Effector memory CD4-positive, alpha-beta T cell (primary cell): ENCODE measurements around the gene SLC25A1.

Source experiments
- DNase-seq, 3 donors: peaks; one replicate each; pipeline ENCODE4 v3.0.0-alpha.2; 2020
- H3K27ac ChIP-seq: 2 replicates; pipeline ENCODE4 v1.7.0; 2013; ENCODE audit warnings: mild to moderate bottlenecking, low read length, moderate library complexity; ENCODE audit not compliant: insufficient read depth, poor library complexity, severe bottlenecking
- H3K27me3 ChIP-seq: replicated peaks from 2 replicates; pipeline ENCODE4 v1.7.0; 2013; ENCODE audit warnings: mild to moderate bottlenecking, low read length; ENCODE audit not compliant: insufficient read depth, control insufficient read depth, poor library complexity, severe bottlenecking
- H3K36me3 ChIP-seq: 2 replicates; pipeline ENCODE4 v1.7.0; 2013; ENCODE audit warnings: mild to moderate bottlenecking, low read length, moderate library complexity; ENCODE audit not compliant: control insufficient read depth, insufficient read depth
- H3K4me1 ChIP-seq: 2 replicates; pipeline ENCODE4 v1.7.0; 2013; ENCODE audit warnings: low read length, mild to moderate bottlenecking; ENCODE audit not compliant: control insufficient read depth, insufficient read depth, poor library complexity, severe bottlenecking
- H3K4me3 ChIP-seq: 2 replicates; pipeline ENCODE4 v1.7.0; 2013; ENCODE audit warnings: low read length, low read depth, mild to moderate bottlenecking; ENCODE audit not compliant: insufficient read depth, poor library complexity, severe bottlenecking
- H3K9me3 ChIP-seq: 2 replicates; pipeline ENCODE4 v1.7.0; 2013; ENCODE audit warnings: mild to moderate bottlenecking, low read length, moderate library complexity; ENCODE audit not compliant: control insufficient read depth

Gene SLC25A1

GRCh38 chr22:19181786-19182471 is 3.4 kb upstream of the SLC25A1 start:
- H3K9me3 ChIP-seq = no peaks in the 10 kb centered on the region
- no peak for DNase-seq
- no peak overlapping the region for H3K4me3 ChIP-seq
- H3K4me1 ChIP-seq = peaks cover 16% of the 10 kb centered on the region
- no peak overlapping the region for H3K27ac ChIP-seq
- H3K27me3 ChIP-seq = no peaks in the 10 kb centered on the region
- H3K36me3 ChIP-seq = no peaks in the 10 kb centered on the region

DNA sequence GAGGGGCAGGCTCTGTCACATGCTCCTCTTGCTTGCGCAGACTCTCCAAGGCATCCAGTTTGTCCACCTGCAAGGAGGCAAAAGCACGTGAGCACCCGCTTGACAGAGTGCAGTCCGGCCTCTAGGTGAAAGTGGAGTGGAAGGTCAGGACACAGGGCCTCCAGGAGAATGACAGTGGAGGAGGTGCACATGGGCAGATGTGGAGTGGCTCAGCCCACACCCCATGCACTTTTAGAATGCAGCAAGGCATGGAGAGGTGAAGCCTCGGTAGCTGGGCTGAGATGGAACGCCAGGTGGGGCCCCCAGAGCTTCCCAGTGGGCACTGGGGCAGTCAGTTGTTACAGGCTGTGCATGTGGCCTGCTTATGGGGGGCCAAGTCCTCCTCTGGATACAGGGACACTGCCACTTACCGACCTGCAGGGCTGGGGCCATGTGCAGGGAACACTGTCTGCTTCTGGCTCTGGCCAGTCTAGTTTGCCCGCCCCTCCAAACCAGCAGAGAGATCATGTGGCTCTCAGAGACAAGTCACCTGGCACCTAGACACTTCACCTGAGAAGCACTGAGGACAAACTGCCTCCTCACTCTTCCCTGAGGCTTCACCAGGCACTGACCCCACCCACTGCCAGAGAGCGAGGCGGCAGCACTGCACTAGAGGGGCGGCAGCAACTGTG is 2.3 kb upstream of the SLC25A1 start:
- H3K4me3 ChIP-seq = no peak overlapping the region
- no peak overlapping the region for H3K27ac ChIP-seq
- no peaks in the 10 kb centered on the region for H3K27me3 ChIP-seq
- H3K4me1 ChIP-seq = peaks cover 16% of the 10 kb centered on the region
- H3K9me3 ChIP-seq = no peaks in the 10 kb centered on the region
- no peak for DNase-seq
- H3K36me3 ChIP-seq = no peaks in the 10 kb centered on the region

DNA sequence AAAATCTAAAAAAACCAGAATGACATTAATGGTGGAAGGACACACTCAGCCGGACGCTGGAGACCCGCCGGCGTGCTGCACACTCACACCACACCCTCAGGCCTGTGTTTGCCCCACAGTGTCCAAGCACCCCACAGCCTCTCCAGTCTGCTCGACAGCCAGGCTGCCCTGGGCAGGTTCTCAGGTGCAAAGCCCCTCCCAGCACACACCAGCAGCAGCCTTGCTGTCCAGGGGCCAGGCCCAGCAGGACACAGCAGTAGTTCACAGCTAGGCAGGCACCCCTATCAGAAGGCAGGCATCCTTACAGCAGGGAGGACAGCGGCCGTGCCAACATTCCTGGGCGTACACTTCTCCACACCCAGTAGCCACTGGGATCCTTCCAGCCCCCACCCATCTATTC is 1.7 kb upstream of the SLC25A1 start:
- Histone ChIP-seq H3K36me3 (no peaks in the 10 kb centered on the region), H3K9me3 (no peaks in the 10 kb centered on the region), H3K27ac (no peak overlapping the region), H3K4me3 (no peak overlapping the region), H3K27me3 (no peaks in the 10 kb centered on the region), H3K4me1 (peaks cover 16% of the 10 kb centered on the region)
- DNase-seq = no peak

DNA sequence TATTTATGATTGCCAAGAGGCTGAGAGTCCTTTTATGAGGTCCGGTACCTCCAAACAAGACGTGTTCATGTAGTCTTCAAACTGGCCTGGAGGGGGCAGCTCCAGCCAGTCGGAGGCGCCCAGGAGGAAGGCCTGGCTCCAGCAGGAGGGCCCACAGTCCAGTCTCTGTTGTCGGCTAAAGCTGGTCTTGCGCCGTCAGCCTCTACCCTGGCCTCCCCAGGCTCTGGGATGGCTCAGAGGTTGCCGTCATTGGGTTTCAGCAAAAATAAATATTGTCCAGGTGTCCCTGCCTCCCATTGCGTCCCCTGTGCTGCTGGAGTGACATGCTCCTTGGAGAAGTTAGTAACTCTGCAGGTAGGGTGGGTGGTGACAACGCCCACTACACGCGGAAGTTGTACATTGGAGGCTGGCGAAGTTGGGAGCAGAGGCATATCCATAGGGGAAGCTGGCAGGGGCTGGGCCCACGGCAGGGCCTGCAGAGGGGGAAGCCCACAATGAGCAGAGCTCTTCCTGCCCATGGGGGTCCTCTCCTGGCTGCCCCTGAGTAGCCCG is 1.0 kb upstream of the SLC25A1 start:
- Histone ChIP-seq H3K4me1 (peaks cover 16% of the 10 kb centered on the region), H3K27me3 (no peaks in the 10 kb centered on the region), H3K27ac (no peak overlapping the region), H3K36me3 (no peaks in the 10 kb centered on the region), H3K9me3 (no peaks in the 10 kb centered on the region), H3K4me3 (peak overlapping the region; percentile 63)
- peak in 1 of 3 donors; percentile 27 for DNase-seq

DNA sequence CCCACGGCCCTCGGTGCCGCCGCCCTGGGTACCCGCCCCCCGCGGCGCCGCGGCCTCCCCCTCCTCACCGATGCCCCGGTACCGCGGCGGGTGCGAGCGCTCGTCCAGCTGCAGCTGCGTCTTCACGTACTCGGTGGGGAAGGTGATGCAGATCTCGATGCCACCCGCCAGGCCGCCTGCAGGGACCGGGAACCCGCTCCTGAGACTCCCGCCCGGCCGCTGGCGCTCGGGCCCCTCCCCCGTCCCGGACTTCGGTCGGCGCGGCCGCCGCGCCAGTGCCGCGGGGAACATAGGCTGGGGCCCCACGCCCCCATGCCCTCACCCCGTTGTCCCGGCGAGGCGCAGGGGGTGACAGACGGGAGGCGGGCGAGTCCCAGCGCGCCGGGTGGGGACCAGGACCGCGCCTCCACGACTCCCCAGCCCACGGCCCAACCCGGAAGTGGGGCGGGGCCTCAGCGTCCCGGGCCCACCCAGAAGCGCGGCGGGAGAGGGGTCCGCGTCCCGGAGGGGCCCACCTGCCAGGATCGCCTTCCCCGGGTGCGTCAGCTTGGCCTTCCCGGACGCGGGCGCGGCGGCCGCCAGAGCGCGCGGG is 375 bp downstream of the SLC25A1 start:
- Histone ChIP-seq H3K4me1 (peaks cover 16% of the 10 kb centered on the region), H3K27me3 (no peaks in the 10 kb centered on the region), H3K36me3 (no peaks in the 10 kb centered on the region), H3K27ac (peak overlapping the region; percentile 39), H3K4me3 (peak overlapping the region; percentile 66), H3K9me3 (no peaks in the 10 kb centered on the region)
- DNase-seq = peak; percentile 48 to 53 (median 49)

GRCh38 chr22:19177164-19178064 is 1.1 kb downstream of the SLC25A1 start:
- H3K27me3 ChIP-seq = no peaks in the 10 kb centered on the region
- DNase-seq = no peak
- peak overlapping the region; percentile 39 for H3K27ac ChIP-seq
- no peaks in the 10 kb centered on the region for H3K36me3 ChIP-seq
- H3K4me3 ChIP-seq = peak overlapping the region; percentile 66
- no peaks in the 10 kb centered on the region for H3K9me3 ChIP-seq
- H3K4me1 ChIP-seq = peaks cover 21% of the 10 kb centered on the region

- no peaks in the 10 kb centered on the region for H3K36me3 ChIP-seq
- H3K27ac ChIP-seq = no peak overlapping the region
- no peaks in the 10 kb centered on the region for H3K27me3 ChIP-seq
- peaks cover 23% of the 10 kb centered on the region for H3K4me1 ChIP-seq
- no peaks in the 10 kb centered on the region for H3K9me3 ChIP-seq
- DNase-seq = no peak
- H3K4me3 ChIP-seq = no peak overlapping the region
These were observed 1.8 kb downstream of the SLC25A1 start for GRCh38 chr22:19176732-19177131.

DNA sequence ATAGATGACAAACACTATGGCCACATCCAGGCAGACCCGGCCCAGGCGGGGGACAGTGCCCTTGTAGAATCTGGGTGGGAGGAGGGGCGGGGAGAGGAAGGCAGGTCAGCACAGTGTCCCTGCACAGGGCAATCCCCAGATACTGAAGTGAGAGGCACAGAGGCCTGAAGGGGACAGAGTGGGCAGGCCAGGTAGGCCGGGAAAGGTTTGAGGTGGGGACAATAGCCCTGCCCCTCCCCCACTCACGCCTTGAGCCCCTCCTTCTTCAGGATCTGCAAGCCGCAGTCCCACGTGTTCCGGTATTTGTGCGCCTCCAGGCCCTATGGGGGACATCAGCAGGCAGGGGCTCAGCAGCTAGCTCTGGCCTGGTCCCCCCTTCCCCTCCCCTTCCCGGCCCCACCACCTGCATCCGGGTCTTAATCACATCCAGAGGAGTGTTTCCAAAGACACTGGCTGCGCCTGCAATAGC is 2.3 kb downstream of the SLC25A1 start:
- Histone ChIP-seq H3K4me1 (peaks cover 24% of the 10 kb centered on the region), H3K9me3 (no peaks in the 10 kb centered on the region), H3K27ac (no peak overlapping the region), H3K27me3 (no peaks in the 10 kb centered on the region), H3K36me3 (no peaks in the 10 kb centered on the region), H3K4me3 (no peak overlapping the region)
- no peak for DNase-seq

GRCh38 chr22:19175602-19176174 is 2.8 kb downstream of the SLC25A1 start:
- no peaks in the 10 kb centered on the region for H3K27me3 ChIP-seq
- no peaks in the 10 kb centered on the region for H3K36me3 ChIP-seq
- peaks cover 29% of the 10 kb centered on the region for H3K4me1 ChIP-seq
- no peak for DNase-seq
- no peaks in the 10 kb centered on the region for H3K9me3 ChIP-seq
- no peak overlapping the region for H3K27ac ChIP-seq
- no peak overlapping the region for H3K4me3 ChIP-seq
